NCI-H2107 treated with DMSO at 0.1 percent for 48 hours (cell line): ENCODE data around the gene MAML3.

Experiments used
- DNase-seq: peaks from one replicate; lab custom pipeline; 2025; ENCODE audit not compliant: unreplicated experiment; lab: John Stamatoyannopoulos, UW

The MAML3 gene

DNA sequence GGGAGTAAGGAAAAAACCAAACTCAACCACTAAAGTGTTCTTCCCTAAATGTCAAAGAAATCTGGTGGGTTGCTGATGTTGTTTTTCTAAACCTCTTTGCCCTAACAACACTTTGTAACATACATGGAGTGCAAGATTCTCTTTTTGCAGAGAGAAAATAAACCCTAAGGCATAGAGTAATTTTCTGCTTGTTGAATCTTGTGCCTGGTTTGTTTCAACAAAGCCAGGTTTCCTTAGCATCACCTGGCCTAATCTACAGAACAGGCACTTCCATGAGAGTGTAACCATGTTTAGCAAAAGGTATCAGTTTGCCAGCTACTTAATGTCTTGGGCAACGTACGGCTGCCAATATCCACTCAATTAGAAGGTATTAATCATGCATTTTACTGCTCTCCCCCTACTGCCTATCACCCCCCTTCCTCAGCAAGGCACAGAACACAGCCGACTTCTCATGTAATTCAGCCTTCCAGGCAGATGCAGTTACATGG is 219.2 kb downstream of the MAML3 start:
- DNase-seq, result peak; percentile 55

GRCh38 chr4:139934057-139934707 is 219.8 kb downstream of the MAML3 start:
- no peak for DNase-seq

DNA sequence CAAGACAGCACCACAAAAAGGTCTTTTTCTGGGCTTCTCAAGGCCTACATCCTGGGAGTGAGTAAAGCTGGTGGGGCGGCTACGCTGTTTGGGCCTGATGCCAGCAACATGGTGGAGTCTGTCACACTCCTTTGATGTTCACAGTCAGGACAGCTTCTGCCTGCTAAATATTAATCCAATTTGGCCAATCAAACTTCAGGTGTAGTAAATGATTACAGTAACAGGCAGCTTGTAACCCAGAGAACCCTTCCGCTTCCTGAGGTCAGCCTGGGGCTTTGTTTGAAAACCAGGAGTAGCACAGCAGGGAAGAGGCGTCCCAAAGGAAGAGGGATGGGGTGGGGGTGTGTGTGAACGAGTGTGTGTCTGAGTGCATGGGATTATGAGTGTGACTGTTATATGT is 220.4 kb downstream of the MAML3 start:
- DNase-seq, result no peak

DNA sequence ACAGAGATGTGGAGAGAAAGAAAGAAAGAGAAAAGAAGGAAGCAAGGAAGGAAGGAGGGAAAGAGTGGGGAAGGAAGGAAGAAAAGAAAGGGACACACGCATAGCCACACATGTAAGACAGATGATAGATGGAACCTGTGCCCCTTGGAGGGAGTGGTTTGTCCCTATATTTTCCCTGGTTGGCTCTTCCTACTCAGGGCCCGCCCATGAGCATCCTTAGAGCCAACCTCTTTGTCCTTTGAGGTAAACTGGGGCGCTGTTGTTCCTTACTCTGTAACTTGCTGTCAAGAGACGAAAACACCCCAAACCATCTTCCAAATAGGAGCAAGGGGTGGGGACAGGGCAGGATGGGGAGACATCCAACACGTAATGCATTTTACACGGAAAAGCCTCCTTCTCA is 220.9 kb downstream of the MAML3 start:
- DNase-seq, result no peak

DNA sequence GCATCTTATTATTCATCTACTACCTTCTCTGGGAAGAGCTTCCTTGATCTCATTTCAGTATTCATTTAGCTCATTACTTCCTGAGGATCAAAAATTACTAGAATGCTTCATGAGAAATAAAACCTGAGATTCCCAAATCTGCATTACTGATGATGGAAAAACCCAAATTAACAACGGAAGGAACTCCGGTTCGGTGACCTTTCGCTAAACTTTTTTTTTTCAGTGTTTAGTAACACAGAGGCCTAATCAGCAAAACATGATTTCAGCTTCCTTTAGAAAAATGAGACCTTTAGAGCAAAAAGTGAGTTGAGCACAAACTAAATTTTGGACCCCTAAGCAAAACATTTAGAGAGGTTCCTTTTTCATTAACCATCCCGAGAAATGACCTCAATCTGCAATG is 229.2 kb downstream of the MAML3 start:
- no peak for DNase-seq

GRCh38 chr4:139922406-139923024 is 231.5 kb downstream of the MAML3 start:
- DNase-seq, result no peak

DNA sequence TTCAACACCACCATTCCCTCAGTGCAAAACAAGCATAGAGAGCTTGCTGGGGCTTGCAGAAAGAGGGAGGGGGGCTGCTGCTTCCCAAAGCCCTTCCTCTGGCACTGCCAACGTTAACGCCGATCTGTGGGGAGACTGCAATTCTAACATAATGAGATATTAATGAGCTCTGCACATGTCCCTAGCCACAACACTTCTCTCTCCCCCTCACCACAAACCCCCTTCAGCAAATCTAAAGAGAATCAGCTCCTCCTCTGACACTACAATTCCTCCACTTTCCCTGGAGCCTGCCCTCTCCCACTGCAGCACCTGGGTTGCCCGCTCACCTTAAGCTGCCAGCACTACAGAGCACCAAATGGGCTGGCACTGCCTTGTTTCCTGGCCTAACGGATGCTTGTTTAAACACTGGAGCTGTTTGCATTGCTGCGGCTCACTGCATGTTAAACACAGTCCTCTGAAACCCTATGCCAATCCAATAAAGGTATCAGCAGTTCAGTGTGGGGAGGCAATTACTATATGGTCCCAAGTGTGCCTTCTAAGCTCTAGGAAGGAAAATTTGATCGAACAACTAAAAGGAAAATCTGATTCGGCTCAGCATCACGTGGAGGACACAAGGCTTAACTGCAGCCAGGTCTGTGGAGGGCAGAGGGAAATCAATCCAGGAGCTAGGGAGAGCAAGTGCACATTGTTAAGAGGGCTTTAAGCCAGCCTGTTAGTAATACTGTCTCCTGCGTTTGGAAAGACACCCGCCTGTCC is 232.4 kb downstream of the MAML3 start:
- peak; percentile 92 for DNase-seq

- no peak for DNase-seq
These were observed 233.4 kb downstream of the MAML3 start for GRCh38 chr4:139920486-139921002.

DNA sequence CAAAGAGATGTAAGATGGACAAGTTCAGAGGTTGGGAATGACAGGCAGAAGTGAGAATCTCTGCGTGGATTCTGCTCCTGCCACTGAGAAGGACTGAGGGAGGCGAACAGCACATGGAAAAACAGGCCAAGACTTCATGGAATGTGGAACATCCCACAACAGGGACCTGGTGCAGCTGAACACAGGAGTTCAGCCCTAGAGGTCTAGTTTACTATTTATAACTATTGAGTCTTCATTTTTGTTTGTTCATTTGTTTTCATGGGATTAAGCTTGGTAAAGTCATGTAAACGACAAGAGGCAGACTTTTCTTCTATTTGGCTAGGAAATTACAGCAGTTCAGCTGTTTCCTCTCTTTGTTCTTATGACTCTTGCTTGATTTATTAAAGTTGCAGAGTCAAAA is 234.5 kb downstream of the MAML3 start:
- DNase-seq, result no peak

GRCh38 chr4:139919004-139919403 is 235.0 kb downstream of the MAML3 start:
- no peak for DNase-seq

- no peak for DNase-seq
These were observed 235.4 kb downstream of the MAML3 start for GRCh38 chr4:139918591-139918990.

DNA sequence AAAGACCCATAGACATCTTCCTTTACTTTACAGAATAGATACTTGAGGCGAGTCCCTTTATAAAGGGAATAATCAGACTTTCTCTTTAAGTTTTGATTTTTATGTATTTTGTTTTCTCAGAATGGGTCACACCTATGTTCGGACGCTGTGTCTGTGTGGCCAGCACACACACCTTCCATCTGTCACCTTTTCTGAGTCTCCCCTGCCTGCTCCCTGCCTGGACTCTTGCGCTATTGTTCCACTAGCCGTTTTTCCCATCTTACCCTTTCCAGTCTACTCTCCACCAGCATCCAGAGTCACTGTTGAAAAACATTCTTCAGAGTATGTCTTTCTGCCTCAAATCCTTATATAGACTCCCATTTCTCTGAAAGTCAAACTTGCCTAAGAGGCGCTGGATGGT is 236.1 kb downstream of the MAML3 start:
- DNase-seq, result no peak

- no peak for DNase-seq
These were observed 237.9 kb downstream of the MAML3 start for GRCh38 chr4:139916041-139916440.

GRCh38 chr4:139915037-139915436 is 238.9 kb downstream of the MAML3 start:
- DNase-seq, result no peak

DNA sequence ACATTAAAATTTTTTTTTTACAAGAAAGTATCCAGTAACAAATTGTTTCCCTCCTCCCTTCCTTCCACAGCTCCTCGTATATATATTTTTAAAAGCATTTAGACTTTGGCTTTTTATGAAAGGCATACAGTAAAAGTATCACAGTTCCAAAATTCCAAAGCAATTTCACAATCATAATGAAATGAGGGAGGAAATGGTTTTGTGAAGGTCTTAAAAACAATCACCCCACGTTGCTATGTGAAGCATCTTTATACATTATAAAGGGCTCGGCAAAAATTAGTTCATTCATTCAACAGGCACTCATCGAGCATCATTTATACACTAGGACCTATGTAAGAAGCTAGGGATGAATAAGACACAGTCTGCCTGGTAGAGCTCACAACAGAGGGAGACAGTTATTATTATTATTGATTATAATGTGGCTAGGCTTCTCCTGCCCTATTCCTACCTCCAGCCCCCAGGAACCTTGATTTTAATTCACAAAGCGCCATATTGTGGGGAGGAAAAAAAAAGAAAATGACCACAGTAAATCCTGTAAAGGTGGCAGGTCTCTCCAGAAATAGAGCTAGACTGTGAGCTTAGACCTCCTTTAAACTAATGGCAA is 239.9 kb downstream of the MAML3 start:
- no peak for DNase-seq

GRCh38 chr4:139913398-139913990 is 240.5 kb downstream of the MAML3 start:
- DNase-seq, result no peak

- no peak for DNase-seq
These were observed 241.5 kb downstream of the MAML3 start for GRCh38 chr4:139912445-139912844.

- no peak for DNase-seq
These were observed 243.9 kb downstream of the MAML3 start for GRCh38 chr4:139910106-139910505.

DNA sequence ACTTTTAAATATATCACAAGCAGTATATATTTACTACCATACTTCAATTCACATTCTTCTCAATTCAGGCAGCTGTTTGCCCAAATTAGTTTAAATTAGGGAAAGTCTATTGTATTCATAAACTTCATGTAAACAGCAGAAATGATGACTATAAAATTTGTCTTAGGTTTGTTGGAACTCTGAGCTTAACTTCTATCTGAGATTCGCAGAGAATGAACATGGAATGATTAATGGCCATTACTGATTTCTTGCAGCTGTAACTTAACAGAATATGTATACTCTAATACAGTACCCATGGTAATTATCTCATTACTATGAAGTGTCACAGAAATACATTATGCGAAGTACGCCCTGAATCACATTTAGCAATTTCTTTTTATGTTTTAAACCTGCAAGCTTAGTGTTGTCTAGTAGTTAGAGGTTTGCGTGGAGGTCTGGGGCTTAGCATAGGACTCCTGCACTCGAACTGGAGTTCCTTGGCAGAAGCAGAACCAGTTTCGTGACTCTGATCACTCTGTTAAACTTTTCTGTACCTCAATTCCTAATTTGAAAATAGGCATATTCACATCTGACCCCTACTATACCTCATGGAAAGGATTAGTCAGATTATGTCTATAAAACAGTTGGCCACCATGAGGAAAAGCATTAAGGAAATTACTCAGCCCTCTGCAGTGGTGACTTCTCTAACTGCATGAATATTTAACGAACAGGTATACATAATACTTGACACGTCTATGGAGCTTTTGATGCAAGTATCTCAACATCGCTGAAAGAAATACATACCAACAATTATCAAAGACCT is 245.1 kb downstream of the MAML3 start:
- no peak for DNase-seq
